Kidney (tissue), 14 donors: ENCODE results near the gene CREB1. TPM values are rescaled to one million over a fixed set of nuclear protein-coding genes. Genes with fewer than 3 reads are reported as not detected.

Experiments
- DNase-seq, 5 donors: peaks; one replicate each; pipeline ENCODE4 v3.0.0-alpha.2; 2013 to 2020
- FAIRE-seq: peaks from 2 replicates; lab custom pipeline; 2012; peaks lifted over from hg19 to GRCh38; lab: Jason Lieb, UNC
- H3K27ac ChIP-seq, 2 donors: one replicate each; pipeline ENCODE4 v1.7.0; 2013; ENCODE audit warnings: low read depth in 2 of 2, low read length in 2 of 2, inconsistent platforms in 1 of 2
- H3K27me3 ChIP-seq: one replicate; pipeline ENCODE4 v1.7.1; 2013; ENCODE audit warnings: low read length, inconsistent platforms; ENCODE audit not compliant: control insufficient read depth, insufficient read depth
- H3K36me3 ChIP-seq, 3 donors: one replicate each; pipeline versions ENCODE4 v1.7.0 to v1.7.1; 2013; ENCODE audit warnings: low read length in 3 of 3, control low read depth in 1 of 3, inconsistent platforms in 1 of 3; ENCODE audit not compliant: insufficient read depth in 3 of 3, control insufficient read depth in 2 of 3
- H3K4me1 ChIP-seq, 3 donors: one replicate each; pipeline versions ENCODE4 v1.7.0 to v1.7.1; 2013; ENCODE audit warnings: low read length in 3 of 3, inconsistent platforms in 1 of 3, low read depth in 1 of 3; ENCODE audit not compliant: control insufficient read depth in 2 of 3, insufficient read depth in 2 of 3
- H3K4me3 ChIP-seq, 3 donors: one replicate each; pipeline versions ENCODE4 v1.7.0 to v1.8.1; 2013; ENCODE audit warnings: low read length in 3 of 3, control low read depth in 1 of 3, inconsistent platforms in 1 of 3
- H3K9ac ChIP-seq, 3 donors: one replicate each; pipeline versions ENCODE4 v1.7.0 to v1.7.1; 2013; ENCODE audit warnings: low read length in 3 of 3, control low read depth in 1 of 3, inconsistent platforms in 1 of 3
- H3K9me3 ChIP-seq, 3 donors: one replicate each; pipeline versions ENCODE4 v1.7.0 to v1.7.1; 2013; ENCODE audit warnings: low read length in 3 of 3, control low read depth in 1 of 3, inconsistent platforms in 1 of 3; ENCODE audit not compliant: control insufficient read depth in 2 of 3, insufficient read depth in 1 of 3
- CTCF ChIP-seq: IDR thresholded peaks from 3 replicates; pipeline ENCODE4 v1.5.1; 2012; ENCODE audit warnings: mild to moderate bottlenecking, moderate library complexity, borderline replicate concordance; ENCODE audit not compliant: insufficient read depth; ENCODE audit errors: extremely low read depth
- intact Hi-C: fragments of 100-400 bp; cut with DNase I; formaldehyde crosslinking; loops from one replicate; pipeline ENCODE4 v1.11.1; 2022
- polyA plus RNA-seq: library from polyadenylated mRNA; stranded (reverse); fragments of 350-450 nt; fragmentation: Illumina TruSeq; extraction: RNeasy Lipid Tissue Mini Kit (QIAGEN cat#74804); gene quantifications from one replicate; pipeline ENCODE4 v1.2.3, GENCODE V29; 2014; ENCODE audit warnings: low read depth, low replicate concordance; ENCODE audit not compliant: insufficient read depth
- total RNA-seq: library from RNA; stranded (reverse); fragmentation: NEBNext Ultra II Directional; extraction: Animal tissue kit (Norgen Biotek cat#: 25700); gene quantifications from one replicate; pipeline ENCODE4 v1.2.1, GENCODE V29; 2021
- donor health status: control.
- donor health status: control.
- donor health status: control.
- donor health status: control.
- donor health status: control.
- donor health status: DM: yes; HTN: yes; CAD: no.
- donor health status: Normal renal cell carcinoma (clear cell type).

Gene CREB1
- total and polyA plus RNA-seq, 2 donors from 2014 or later = 8.9 to 63.8 TPM

- no peak for TF ChIP-seq CTCF
- Histone ChIP-seq H3K9ac (no peak overlapping the region), H3K4me3 (no peak overlapping the region), H3K4me1 (peaks cover 0 to 2% (median 2%) of the 10 kb centered on the region in 3 donors), H3K27me3 (no peaks in the 10 kb centered on the region), H3K36me3 (no peaks in the 10 kb centered on the region), H3K9me3 (no peaks in the 10 kb centered on the region), H3K27ac (no peak overlapping the region)
- FAIRE-seq = no peak
- no peak for DNase-seq
- intact Hi-C loops = no loop called here
These were observed 19.4 kb downstream of the CREB1 start for GRCh38 chr2:207549145-207549544.

GRCh38 chr2:207558079-207558491, 28.3 kb downstream of the CREB1 start:
- FAIRE-seq = no peak
- DNase-seq = no peak
- Histone ChIP-seq H3K4me3 (no peak overlapping the region), H3K4me1 (no peaks in the 10 kb centered on the region), H3K36me3 (peaks cover 0 to 12% (median 6%) of the 10 kb centered on the region in 3 donors), H3K9me3 (no peaks in the 10 kb centered on the region), H3K27ac (no peak overlapping the region), H3K27me3 (no peaks in the 10 kb centered on the region), H3K9ac (no peak overlapping the region)
- TF ChIP-seq CTCF = no peak
- intact Hi-C loops = no loop called here

DNA sequence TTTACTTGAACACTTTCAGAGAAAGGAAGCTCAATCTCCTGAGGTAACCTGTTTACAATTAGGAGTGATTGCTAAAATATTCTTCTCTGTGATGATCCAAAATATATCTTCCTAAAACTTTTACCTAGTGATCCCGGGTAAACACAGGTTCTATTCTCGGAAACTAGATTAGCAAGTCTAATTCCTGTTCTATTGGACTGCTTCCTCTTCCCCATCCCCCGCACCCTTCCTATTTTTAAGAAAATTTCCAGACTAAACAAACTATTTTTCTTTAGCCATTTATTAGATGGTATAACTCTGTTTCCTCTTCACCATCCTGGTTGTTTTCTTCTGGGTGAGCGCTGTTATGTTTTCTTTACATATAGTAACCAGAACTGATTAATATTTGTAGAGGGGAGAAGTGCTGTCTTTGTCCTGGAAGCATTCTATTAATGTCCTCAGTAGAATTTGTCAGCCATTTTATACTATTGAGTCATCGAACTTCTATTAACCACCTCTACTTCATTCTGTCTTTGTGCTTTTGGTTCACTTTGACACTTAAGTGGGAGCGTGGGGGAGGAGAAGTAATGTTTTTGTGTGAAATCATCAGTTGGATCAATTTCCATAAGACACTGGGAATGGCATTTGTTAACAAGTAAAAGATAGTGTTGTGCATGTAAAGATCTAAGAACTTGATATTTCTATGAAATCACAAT, 31.8 kb downstream of the CREB1 start:
- Histone ChIP-seq H3K27ac (peak overlapping the region in 1 of 2 donors; percentile 14), H3K9ac (no peak overlapping the region), H3K4me1 (peaks cover 0 to 6% (median 0%) of the 10 kb centered on the region in 3 donors), H3K36me3 (peaks cover 4 to 12% (median 6%) of the 10 kb centered on the region in 3 donors), H3K4me3 (no peak overlapping the region), H3K27me3 (no peaks in the 10 kb centered on the region), H3K9me3 (no peaks in the 10 kb centered on the region)
- no peak for TF ChIP-seq CTCF
- DNase-seq (no peak), FAIRE-seq (no peak)
- intact Hi-C loops = no loop called here
